Natural killer cell (primary cell): ENCODE results near the gene RGS1. TPM values are rescaled to one million over a fixed set of nuclear protein-coding genes. Genes with fewer than 3 reads are reported as not detected.

Experiments used
- ATAC-seq, 3 donors: fragments of 150-1000 bp in 2 of 3; fragments of 200-7000 bp in 1 of 3; cut with Tn5 transposase; 1 replicate in 1 of 3; 2 replicates in 2 of 3; pipeline ENCODE4 v1.10.0; 2021; ENCODE audit warnings: mild to moderate bottlenecking in 2 of 3, moderate library complexity in 2 of 3
- DNase-seq, 2 donors: peaks; one replicate each; pipeline versions ENCODE4 v3.0.0 to v3.0.0-alpha.2; 2013 to 2021; ENCODE audit warnings: mixed read lengths in 1 of 2
- H3K27ac ChIP-seq: one replicate; pipeline ENCODE4 v1.5.1; 2013; ENCODE audit warnings: mild to moderate bottlenecking, low read length
- H3K27me3 ChIP-seq: one replicate; pipeline ENCODE4 v1.6.1; 2013; ENCODE audit warnings: low read length; ENCODE audit not compliant: control insufficient read depth, insufficient read depth
- H3K36me3 ChIP-seq: one replicate; pipeline ENCODE4 v1.6.1; 2013; ENCODE audit warnings: low read length; ENCODE audit not compliant: control insufficient read depth, insufficient read depth
- H3K4me1 ChIP-seq: one replicate; pipeline ENCODE4 v1.6.1; 2013; ENCODE audit warnings: low read length; ENCODE audit not compliant: control insufficient read depth, insufficient read depth
- H3K4me3 ChIP-seq: one replicate; pipeline ENCODE4 v1.5.1; 2013; ENCODE audit warnings: low read length
- H3K9me3 ChIP-seq: one replicate; pipeline ENCODE4 v1.6.1; 2013; ENCODE audit warnings: low read length; ENCODE audit not compliant: control insufficient read depth, insufficient read depth
- H3K27ac Mint-ChIP-seq, 2 donors: one replicate each; pipeline ENCODE4 v1.8.0; 2022; ENCODE audit warnings: mild to moderate bottlenecking in 2 of 2, mixed read lengths in 2 of 2, moderate library complexity in 1 of 2
- H3K27me3 Mint-ChIP-seq, 2 donors: one replicate each; pipeline ENCODE4 v1.8.0; 2022; ENCODE audit warnings: low read depth in 2 of 2, mixed read lengths in 2 of 2
- H3K36me3 Mint-ChIP-seq: one replicate; pipeline ENCODE4 v1.8.0; 2022; ENCODE audit warnings: mixed read lengths
- H3K4me1 Mint-ChIP-seq, 2 donors: one replicate each; pipeline ENCODE4 v1.8.0; 2022; ENCODE audit warnings: mixed read lengths in 2 of 2
- H3K4me3 Mint-ChIP-seq: one replicate; pipeline ENCODE4 v1.8.0; 2022; ENCODE audit warnings: mild to moderate bottlenecking, moderate library complexity, mixed read lengths
- H3K9me3 Mint-ChIP-seq, 2 donors: one replicate each; pipeline ENCODE4 v1.8.0; 2022; ENCODE audit warnings: mixed read lengths in 2 of 2
- WGBS: methylation state at CpG from one replicate; pipeline ENCODE4 v1.1.7; 2013; ENCODE audit warnings: missing lambda C conversion rate; ENCODE audit not compliant: insufficient coverage; 5-methylcytosine and 5-hydroxymethylcytosine counted together
- intact Hi-C: fragments of 100-400 bp; cut with micrococcal nuclease; formaldehyde crosslinking; loops from one replicate; pipeline ENCODE4 v1.14.2; 2022
- total RNA-seq, 4 donors: library from RNA; stranded (reverse); fragments of 120-200 nt in 1 of 4; gene quantifications; one replicate each; pipeline versions ENCODE4 v1.2.3 to v1.2.4, GENCODE V29; 2013 to 2022
- TF ChIP-seq, protein P1 (sequence below): fragments of 200-600 bp; IDR thresholded peaks from one replicate; pipeline ENCODE4 v1.8.0; 2022; ENCODE audit warnings: antibody characterized with exemption

The RGS1 gene
- total RNA-seq, 3 donors from 2014 or later (not counting 1 experiment from before 2014, with no cell fraction given): 306 to 365 (median 343) TPM

DNA sequence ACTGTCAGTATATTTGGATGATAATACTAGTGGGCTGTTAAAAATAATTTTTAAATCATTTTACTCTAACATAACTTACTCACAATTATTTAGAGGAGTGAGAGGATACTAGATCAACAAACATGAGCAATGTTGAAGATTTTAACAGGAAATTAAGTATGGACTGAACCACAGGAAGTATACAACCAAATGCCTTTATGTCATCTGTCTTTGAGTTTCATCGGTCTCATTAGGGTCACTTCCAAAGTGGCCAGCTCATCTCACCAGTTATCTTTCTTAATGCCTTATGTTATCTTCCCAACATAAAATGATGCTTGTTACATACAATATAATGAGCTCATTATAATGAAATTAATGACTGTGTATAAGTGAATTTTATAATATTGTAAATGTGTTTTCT, 1.5 kb upstream of the RGS1 start:
- no peaks in the 10 kb centered on the region for H3K36me3 ChIP-seq
- Mint-ChIP-seq H3K27ac (peak overlapping the region; percentile 76 to 91), H3K4me3 (no peak overlapping the region), H3K4me1 (peaks cover 25 to 59% of the 10 kb centered on the region in 2 donors), H3K27me3 (no peaks in the 10 kb centered on the region), H3K9me3 (peaks cover 0 to 6% of the 10 kb centered on the region in 2 donors), H3K36me3 (no peaks in the 10 kb centered on the region)
- H3K27ac ChIP-seq: no peak overlapping the region
- H3K4me1 ChIP-seq: peaks cover 3% of the 10 kb centered on the region
- no peak overlapping the region for H3K4me3 ChIP-seq
- 40% methylated on average over 1 of the region's 1 CpG for WGBS
- no peaks in the 10 kb centered on the region for H3K27me3 ChIP-seq
- TF ChIP-seq, protein P1, sequence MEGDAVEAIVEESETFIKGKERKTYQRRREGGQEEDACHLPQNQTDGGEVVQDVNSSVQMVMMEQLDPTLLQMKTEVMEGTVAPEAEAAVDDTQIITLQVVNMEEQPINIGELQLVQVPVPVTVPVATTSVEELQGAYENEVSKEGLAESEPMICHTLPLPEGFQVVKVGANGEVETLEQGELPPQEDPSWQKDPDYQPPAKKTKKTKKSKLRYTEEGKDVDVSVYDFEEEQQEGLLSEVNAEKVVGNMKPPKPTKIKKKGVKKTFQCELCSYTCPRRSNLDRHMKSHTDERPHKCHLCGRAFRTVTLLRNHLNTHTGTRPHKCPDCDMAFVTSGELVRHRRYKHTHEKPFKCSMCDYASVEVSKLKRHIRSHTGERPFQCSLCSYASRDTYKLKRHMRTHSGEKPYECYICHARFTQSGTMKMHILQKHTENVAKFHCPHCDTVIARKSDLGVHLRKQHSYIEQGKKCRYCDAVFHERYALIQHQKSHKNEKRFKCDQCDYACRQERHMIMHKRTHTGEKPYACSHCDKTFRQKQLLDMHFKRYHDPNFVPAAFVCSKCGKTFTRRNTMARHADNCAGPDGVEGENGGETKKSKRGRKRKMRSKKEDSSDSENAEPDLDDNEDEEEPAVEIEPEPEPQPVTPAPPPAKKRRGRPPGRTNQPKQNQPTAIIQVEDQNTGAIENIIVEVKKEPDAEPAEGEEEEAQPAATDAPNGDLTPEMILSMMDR: no peak
- peaks cover 7% of the 10 kb centered on the region for H3K9me3 ChIP-seq
- peak in 1 of 2 donors; percentile 32 for DNase-seq
- intact Hi-C loops: loop anchor here (2.0 kb wide), 1 partner anchor 29 kb away; no protein-coding TSS in a partner anchor
- ATAC-seq: no peak

DNA sequence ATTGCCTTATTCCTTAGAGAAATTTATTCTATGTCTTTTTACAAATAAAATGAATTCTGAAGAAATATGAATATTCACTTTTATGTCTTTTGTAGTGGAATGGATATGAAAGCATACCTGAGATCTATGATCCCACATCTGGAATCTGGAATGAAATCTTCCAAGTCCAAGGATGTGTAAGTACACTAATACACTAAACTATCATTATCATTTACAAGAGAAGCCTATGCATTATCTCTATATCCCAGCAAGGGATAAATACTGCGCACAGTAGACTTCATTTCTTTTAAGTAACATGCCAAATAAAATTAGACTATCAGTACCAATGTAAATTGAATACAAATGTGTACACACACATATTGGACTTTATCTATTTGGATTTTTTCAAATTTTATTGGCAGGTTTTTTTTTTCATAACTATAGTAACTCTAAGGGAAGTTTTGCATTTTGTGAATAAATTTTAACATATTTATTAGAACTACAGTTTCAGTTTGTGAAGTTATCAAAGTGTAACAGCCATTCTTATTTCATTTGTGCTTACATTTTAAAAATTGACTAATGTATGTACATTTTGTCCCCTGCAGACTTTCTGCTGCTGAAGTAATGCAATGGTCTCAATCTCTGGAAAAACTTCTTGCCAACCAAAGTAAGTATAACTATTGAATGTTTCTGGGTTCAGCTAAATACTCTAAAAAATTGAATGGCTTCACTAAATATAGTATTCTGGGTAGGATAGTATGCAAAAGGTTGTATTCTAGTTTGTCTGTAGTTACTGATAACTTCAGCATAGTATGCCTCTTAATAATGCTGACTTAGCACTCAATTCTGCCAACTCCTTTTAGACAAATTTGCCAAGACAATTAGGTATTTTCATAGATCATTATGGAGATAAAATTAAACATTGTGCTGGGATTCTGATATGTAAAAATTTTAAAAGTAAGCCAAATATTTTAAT, 894 bp downstream of the RGS1 start:
- Mint-ChIP-seq H3K9me3 (no peaks in the 10 kb centered on the region), H3K27me3 (no peaks in the 10 kb centered on the region), H3K4me1 (peaks cover 24 to 48% of the 10 kb centered on the region in 2 donors), H3K36me3 (no peaks in the 10 kb centered on the region), H3K27ac (peak overlapping the region; percentile 91 to 92), H3K4me3 (peak overlapping the region; percentile 89)
- Histone ChIP-seq H3K9me3 (no peaks in the 10 kb centered on the region), H3K4me1 (peaks cover 3% of the 10 kb centered on the region), H3K27me3 (no peaks in the 10 kb centered on the region), H3K36me3 (no peaks in the 10 kb centered on the region), H3K27ac (no peak overlapping the region), H3K4me3 (no peak overlapping the region)
- DNase-seq: no peak
- WGBS: no CpG with 5 or more reads among the region's 1 CpG
- TF ChIP-seq, protein P1: no peak
- intact Hi-C loops: no loop called here
- ATAC-seq: no peak

DNA sequence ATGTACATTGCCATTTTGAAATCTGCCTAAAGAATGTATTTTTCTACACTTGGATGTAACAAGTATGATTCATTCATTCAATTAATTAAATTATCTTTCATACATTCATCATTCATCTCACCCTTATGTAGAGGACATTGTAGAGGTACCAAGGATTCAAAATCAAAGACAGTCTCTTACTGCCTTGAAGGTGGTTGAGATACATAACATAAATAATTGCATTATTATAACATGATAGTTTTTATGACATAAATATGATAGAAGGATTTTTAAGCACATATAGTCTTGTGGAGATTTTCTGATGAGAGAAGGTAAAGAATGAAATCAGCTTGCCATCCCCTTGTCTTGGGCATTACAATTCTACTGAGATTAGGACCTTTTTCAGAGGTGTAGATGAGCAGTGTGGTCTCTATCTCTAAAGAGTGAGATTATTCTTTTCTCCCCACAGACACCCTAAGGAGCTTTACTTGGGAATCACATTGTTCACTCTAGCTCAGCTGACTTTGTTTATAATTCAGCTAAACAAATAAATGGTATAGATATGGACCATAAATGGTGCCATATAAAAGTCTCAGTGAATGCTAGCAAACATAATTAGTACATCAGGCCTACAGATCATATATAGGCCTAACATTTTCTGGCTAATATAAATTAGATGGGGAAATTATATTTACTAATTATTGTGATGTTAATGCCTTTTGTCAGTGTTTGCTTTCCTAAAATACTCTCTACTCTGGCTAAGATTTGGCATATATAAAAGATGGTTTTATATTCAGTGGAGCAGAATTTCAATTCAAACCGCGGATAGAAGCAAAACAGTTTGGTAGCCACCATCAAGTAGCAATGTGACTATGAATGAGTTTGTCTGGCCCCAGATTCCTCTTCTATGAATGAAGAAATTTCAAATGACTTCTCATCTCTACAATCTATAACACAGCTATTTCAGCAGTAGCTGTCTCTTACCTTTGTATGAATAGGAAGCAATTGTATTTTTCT, 1.9 kb downstream of the RGS1 start:
- no peak for DNase-seq
- ATAC-seq: no peak
- Mint-ChIP-seq H3K36me3 (no peaks in the 10 kb centered on the region), H3K4me1 (peaks cover 17 to 38% of the 10 kb centered on the region in 2 donors), H3K4me3 (peak overlapping the region; percentile 67), H3K27ac (peak overlapping the region; percentile 91 to 92), H3K9me3 (no peaks in the 10 kb centered on the region), H3K27me3 (no peaks in the 10 kb centered on the region)
- TF ChIP-seq, protein P1: no peak
- no peak overlapping the region for H3K27ac ChIP-seq
- no peaks in the 10 kb centered on the region for H3K36me3 ChIP-seq
- H3K27me3 ChIP-seq: no peaks in the 10 kb centered on the region
- H3K9me3 ChIP-seq: no peaks in the 10 kb centered on the region
- H3K4me3 ChIP-seq: no peak overlapping the region
- intact Hi-C loops: no loop called here
- H3K4me1 ChIP-seq: peaks cover 3% of the 10 kb centered on the region
- WGBS: 100% methylated on average over 2 of the region's 2 CpGs
